Lower leg skin (tissue), 4 donors: Measurements from ENCODE around the gene UGT2B7. TPM values are rescaled to one million over a fixed set of nuclear protein-coding genes. Genes with fewer than 3 reads are reported as not detected.
"Not testable (repeated sequence)": the region's sequence is repeated elsewhere in the genome, so short reads cannot be mapped to it uniquely, and the experiment has no call there.

Experiments
- DNase-seq, 2 donors: peaks; one replicate each; pipeline ENCODE4 v3.0.0-alpha.2; 2019; ENCODE audit warnings: low spot score in 2 of 2
- H3K4me3 ChIP-seq: fragments of 200-600 bp; sonication (generic); 2 replicates; pipeline ENCODE4 v1.5.1; 2017; ENCODE audit warnings: mild to moderate bottlenecking, low read depth; ENCODE audit not compliant: poor library complexity, severe bottlenecking
- CTCF ChIP-seq, 3 donors: fragments of 450-650 bp; IDR thresholded peaks; one replicate each; pipeline ENCODE4 v1.5.1; 2016; ENCODE audit warnings: antibody characterized with exemption in 3 of 3, mild to moderate bottlenecking in 3 of 3, moderate library complexity in 2 of 3
- POLR2A ChIP-seq, 2 donors: fragments of 450-650 bp; IDR thresholded peaks; one replicate each; pipeline ENCODE4 v1.6.1; 2016 to 2017; ENCODE audit warnings: antibody characterized with exemption in 2 of 2, mild to moderate bottlenecking in 1 of 2, moderate library complexity in 1 of 2
- WGBS, 2 donors: methylation state at CpG; one replicate each; pipeline ENCODE4 v1.1.5; 2018; 5-methylcytosine and 5-hydroxymethylcytosine counted together
- intact Hi-C: fragments of 100-400 bp; cut with DNase I; formaldehyde crosslinking; loops from one replicate; pipeline ENCODE4 v1.15.0; 2023; ENCODE audit warnings: low total_unique reads
- total RNA-seq, 4 donors: library from RNA; depleted of rRNA; stranded (reverse); fragments of >200 nt; gene quantifications; one replicate each; pipeline ENCODE4 v1.1.0, GENCODE V29; 2016

The UGT2B7 gene
- 1 to 10 TPM in 1 of 4 donors, under 1 TPM in 3; 0.25 to 1.9 (median 0.56) TPM for total RNA-seq

- DNase-seq: no peak
- no peak within 1 kb of the TSS for H3K4me3 ChIP-seq
- intact Hi-C loops: no loop called here
- TF ChIP-seq CTCF (IDR thresholded peaks at IDR 0.05) (no peak), POLR2A (IDR thresholded peaks at IDR 0.05) (no peak)
These were observed at the start of gene UGT2B7 for GRCh38 chr4:69096111-69096656. TSS of gene UGT2B7 (plus strand) at chr4:69096474. CDS start at chr4:69096521, 47 bp downstream.

- intact Hi-C loops: no loop called here
- TF ChIP-seq POLR2A (IDR thresholded peaks at IDR 0.05) (no peak), CTCF (IDR thresholded peaks at IDR 0.05) (no peak)
- no peak overlapping the region for H3K4me3 ChIP-seq
- no peak for DNase-seq
These were observed 46.4 kb upstream of the UGT2B7 start for GRCh38 chr4:69049860-69050259.

GRCh38 chr4:69050853-69051575 lies 45.3 kb upstream of the UGT2B7 start:
- WGBS, 2 donors: 58 to 66% methylated on average over 12 of the region's 12 CpGs
- H3K4me3 ChIP-seq, intact Hi-C loops, DNase-seq: not testable (repeated sequence)

GRCh38 chr4:69051576-69051943 lies 44.7 kb upstream of the UGT2B7 start:
- WGBS, 2 donors: 74 to 80% methylated on average over 4 of the region's 4 CpGs
- DNase-seq: no peak
- TF ChIP-seq CTCF (IDR thresholded peaks at IDR 0.05) (no peak), POLR2A (IDR thresholded peaks at IDR 0.05) (no peak)
- no peak overlapping the region for H3K4me3 ChIP-seq
- intact Hi-C loops: no loop called here

- intact Hi-C loops, H3K4me3 ChIP-seq, DNase-seq: not testable (repeated sequence)
- WGBS, 2 donors: 77 to 81% methylated on average over 7 of the region's 7 CpGs
These were observed 42.9 kb upstream of the UGT2B7 start for GRCh38 chr4:69053309-69053885.

- 84 to 90% methylated on average over 1 of the region's 1 CpG for WGBS, 2 donors
- intact Hi-C loops, DNase-seq, H3K4me3 ChIP-seq: not testable (repeated sequence)
These were observed 42.2 kb upstream of the UGT2B7 start for GRCh38 chr4:69054033-69054432.

GRCh38 chr4:69054578-69055200 lies 41.6 kb upstream of the UGT2B7 start:
- H3K4me3 ChIP-seq: no peak overlapping the region
- DNase-seq: no peak
- 73 to 77% methylated on average over 7 of the region's 7 CpGs for WGBS, 2 donors
- intact Hi-C loops: no loop called here
- TF ChIP-seq POLR2A (IDR thresholded peaks at IDR 0.05) (no peak), CTCF (IDR thresholded peaks at IDR 0.05) (no peak)
